Endothelial cell of umbilical vein (primary cell): ENCODE measurements around the gene CRIM1. TPM values are rescaled to one million over a fixed set of nuclear protein-coding genes. Genes with fewer than 3 reads are reported as not detected.
A peak's percentile ranks its signal among the peaks of the same experiment; 100 is the strongest.

Experiments used
- BruUV-seq: library from RNA; stranded (reverse); fragments of 400-500 nt; replicated peaks from 2 replicates; lab custom pipeline; 2021; lab: Mats Ljungman, UMichigan
- CTCF ChIA-PET: fragments of 300-600, 350-600 bp; sonication (Branson Sonifier 250); formaldehyde crosslinking; loops from one replicate; lab custom pipeline; 2021; ENCODE audit warnings: antibody characterized with exemption, inconsistent platforms; lab: Charles Lee
- POLR2A ChIA-PET: fragments of 300-600, 350-600 bp; sonication (Branson Sonifier 250); formaldehyde crosslinking; loops from one replicate; lab custom pipeline; 2021; ENCODE audit warnings: antibody characterized with exemption, inconsistent platforms; lab: Charles Lee
- DNase-seq: peaks from one replicate; pipeline ENCODE4 v3.0.0-alpha.2; 2011; ENCODE audit warnings: low read depth, low spot score
- FAIRE-seq: peaks from 2 replicates; lab custom pipeline; 2011; peaks lifted over from hg19 to GRCh38; lab: Jason Lieb, UNC
- H2AFZ ChIP-seq: 2 replicates; pipeline ENCODE4 v1.6.0; 2012; ENCODE audit warnings: low read depth, low read length, control low read depth, inconsistent platforms
- H3K27ac ChIP-seq: 2 replicates; pipeline ENCODE4 v1.5.1; 2011; ENCODE audit warnings: low read depth, mild to moderate bottlenecking, control low read depth, low read length, moderate library complexity; ENCODE audit not compliant: insufficient read depth
- H3K27me3 ChIP-seq, 2 experiments: 2 replicates each; pipeline versions ENCODE4 v1.6.0 to v1.6.1; 2011; ENCODE audit warnings: low read length in 2 of 2, mixed read lengths in 1 of 2; ENCODE audit not compliant: control insufficient read depth in 2 of 2, insufficient read depth in 2 of 2
- H3K36me3 ChIP-seq, 2 experiments: 2 replicates in 1 of 2; 3 replicates in 1 of 2; pipeline ENCODE4 v1.5.1; 2011; ENCODE audit warnings: low read length in 2 of 2, mild to moderate bottlenecking in 1 of 2, moderate library complexity in 1 of 2; ENCODE audit not compliant: control insufficient read depth in 2 of 2, insufficient read depth in 2 of 2; ENCODE audit errors: extremely low read depth in 1 of 2
- H3K4me1 ChIP-seq: 3 replicates; pipeline ENCODE4 v1.5.1; 2011; ENCODE audit warnings: mild to moderate bottlenecking, low read length; ENCODE audit not compliant: control insufficient read depth, insufficient read depth; ENCODE audit errors: extremely low read depth
- H3K4me2 ChIP-seq: 2 replicates; pipeline ENCODE4 v1.6.1; 2011; ENCODE audit warnings: low read length, control low read depth, mixed read lengths; ENCODE audit not compliant: insufficient read depth
- H3K4me3 ChIP-seq, 3 experiments: fragments of 200-600 bp in 1 of 3; sonication (generic), shearing (Covaris generic) in 1 of 3; replicated peaks in 1 of 3; 2 replicates each; pipeline ENCODE4 v1.5.1; 2011 to 2016; ENCODE audit warnings: control low read depth in 3 of 3, low read length in 3 of 3, mild to moderate bottlenecking in 2 of 3, inconsistent platforms in 1 of 3, low read depth in 1 of 3, moderate library complexity in 1 of 3; ENCODE audit not compliant: insufficient read depth in 1 of 3
- H3K79me2 ChIP-seq: 2 replicates; pipeline ENCODE4 v1.6.0; 2012; ENCODE audit warnings: low read length, inconsistent platforms; ENCODE audit not compliant: control insufficient read depth, insufficient read depth
- H3K9ac ChIP-seq: replicated peaks from 2 replicates; pipeline ENCODE3; 2011; ENCODE audit warnings: low read length, control low read depth; ENCODE audit not compliant: insufficient read depth; ENCODE audit errors: extremely low read depth
- H3K9me1 ChIP-seq: replicated peaks from 3 replicates; pipeline ENCODE4 v1.6.0; 2011; ENCODE audit warnings: mild to moderate bottlenecking, low read length; ENCODE audit not compliant: control insufficient read depth, insufficient read depth; ENCODE audit errors: extremely low read depth
- H3K9me3 ChIP-seq: replicated peaks from 2 replicates; pipeline ENCODE4 v1.5.1; 2012; ENCODE audit warnings: low read length, inconsistent platforms; ENCODE audit not compliant: control insufficient read depth, insufficient read depth
- H4K20me1 ChIP-seq: replicated peaks from 2 replicates; pipeline ENCODE3; 2011; ENCODE audit warnings: mild to moderate bottlenecking, low read length; ENCODE audit not compliant: control insufficient read depth, insufficient read depth; ENCODE audit errors: extremely low read depth
- GATA2 ChIP-seq: IDR thresholded peaks from 2 replicates; pipeline ENCODE4 v1.7.0; 2011; ENCODE audit warnings: low read depth, mild to moderate bottlenecking, moderate library complexity, mixed read lengths, low read length; ENCODE audit not compliant: insufficient read length, insufficient read depth
- POLR2A ChIP-seq: IDR thresholded peaks from 2 replicates; pipeline ENCODE4 v1.6.1; 2012; ENCODE audit warnings: low read depth, mild to moderate bottlenecking, control low read depth, low read length
- dilution Hi-C: fragments of 300-500 bp; cut with MboI; formaldehyde crosslinking; loops from one replicate; pipeline ENCODE4 v1.15.0; 2019; ENCODE audit warnings: low sequenced_read_pairs; ENCODE audit not compliant: extremely low pct_ligation_motif_present
- intact Hi-C: fragments of 100-400 bp; cut with micrococcal nuclease; formaldehyde crosslinking; loops from one replicate; pipeline ENCODE4 v1.10.0; 2022
- polyA plus RNA-seq, 4 experiments: library from polyadenylated mRNA; depleted of rRNA in 3 of 4; stranded (reverse) in 3 of 4; unstranded in 1 of 4; fragments of >200 nt; gene quantifications; 2 replicates each; pipeline versions ENCODE4 v1.2.1 to v1.2.3, GENCODE V29; 2011 to 2012; ENCODE audit warnings: missing spikeins in 1 of 4
- total RNA-seq: library from RNA; stranded (reverse); gene quantifications from 2 replicates; pipeline ENCODE4 v1.2.3, GENCODE V29; 2021

CRIM1 gene
- total and polyA plus RNA-seq, 2 donors (not counting 3 experiments of a cell fraction or from before 2014, with no cell fraction given), result 422 to 649 TPM

- no peak overlapping the region for H3K9ac ChIP-seq
- H3K27me3 ChIP-seq, result no peaks in the 10 kb centered on the region
- no peak overlapping the region for H3K27ac ChIP-seq
- TF ChIP-seq GATA2, result no peak
- no peaks in the 10 kb centered on the region for H3K9me3 ChIP-seq
- intact Hi-C loops (no loop called here), dilution Hi-C loops (no loop called here)
- CTCF ChIA-PET, result interaction anchor here (0.7 to 1.5 kb wide), 2 partner anchors 9 to 448 kb away, joined by 3 read pairs; no protein-coding TSS in a partner anchor
- peaks cover 7% of the 10 kb centered on the region for H3K4me1 ChIP-seq
- no peaks in the 10 kb centered on the region for H3K9me1 ChIP-seq
- no peaks in the 10 kb centered on the region for H4K20me1 ChIP-seq
- H3K79me2 ChIP-seq, result no peaks in the 10 kb centered on the region
- no peaks in the 10 kb centered on the region for H3K36me3 ChIP-seq
- FAIRE-seq (no peak), DNase-seq (no peak)
- no peak overlapping the region for H2AFZ ChIP-seq
- H3K4me3 ChIP-seq, result no peak overlapping the region
- BruUV-seq, result no TSS peak
- POLR2A ChIA-PET, result no interaction called here
- H3K4me2 ChIP-seq, result no peak overlapping the region
Observed at GRCh38 chr2:36337354-36337753, 18.2 kb upstream of the CRIM1 start.

- ChIA-PET CTCF (interaction anchor here (0.9 to 1.2 kb wide), 3 partner anchors 8 to 14 kb away, joined by 3 to 5 read pairs (median 5); no protein-coding TSS in a partner anchor), POLR2A (no interaction called here)
- BruUV-seq, result no TSS peak
- FAIRE-seq, result no peak
- Histone ChIP-seq H3K4me1 (peaks cover 7% of the 10 kb centered on the region), H3K9me3 (no peaks in the 10 kb centered on the region), H3K27me3 (no peaks in the 10 kb centered on the region), H3K4me2 (no peak overlapping the region), H3K9ac (no peak overlapping the region), H3K9me1 (no peaks in the 10 kb centered on the region), H3K36me3 (no peaks in the 10 kb centered on the region), H4K20me1 (no peaks in the 10 kb centered on the region), H3K79me2 (no peaks in the 10 kb centered on the region), H3K27ac (no peak overlapping the region), H2AFZ (no peak overlapping the region), H3K4me3 (no peak overlapping the region)
- intact Hi-C loops (no loop called here), dilution Hi-C loops (no loop called here)
- no peak for DNase-seq
- TF ChIP-seq POLR2A, result no peak
- peak; percentile 52 for TF ChIP-seq GATA2
Observed at GRCh38 chr2:36338124-36338826, 17.3 kb upstream of the CRIM1 start.
